Stimulated activated CD4-positive, alpha-beta T cell treated with anti-CD3 and anti-CD28 coated beads, Interleukin-4, amount 100 ng/mL, for 1 hour (primary cell): ENCODE results near the gene AMBN.

ENCODE experiments used
- DNase-seq: peaks from one replicate; pipeline ENCODE4 v3.0.0-alpha.2; 2020

Gene AMBN

GRCh38 chr4:70591955-70592582, at the start of gene AMBN:
Gene AMBN, plus strand, starts transcription at chr4:70592256. Its CDS starts 103 bp downstream, at chr4:70592359.
- DNase-seq, result no peak

GRCh38 chr4:70544279-70544868, 47.7 kb upstream of the AMBN start:
- DNase-seq, result no peak

- no peak for DNase-seq
Measured at GRCh38 chr4:70556856-70557255, 35.2 kb upstream of the AMBN start.

GRCh38 chr4:70559211-70559830, 32.7 kb upstream of the AMBN start:
- DNase-seq, result peak; percentile 9

- no peak for DNase-seq
Measured at GRCh38 chr4:70559924-70560323, 32.1 kb upstream of the AMBN start.

- no peak for DNase-seq
Measured at GRCh38 chr4:70564033-70564432, 28.0 kb upstream of the AMBN start.

- no peak for DNase-seq
Measured at GRCh38 chr4:70570796-70571195, 21.3 kb upstream of the AMBN start.

GRCh38 chr4:70571772-70572171, 20.3 kb upstream of the AMBN start:
- DNase-seq, result no peak

GRCh38 chr4:70575964-70576363, 16.1 kb upstream of the AMBN start:
- no peak for DNase-seq

GRCh38 chr4:70577220-70577927, 14.7 kb upstream of the AMBN start:
- DNase-seq, result no peak

GRCh38 chr4:70581980-70582379, 10.1 kb upstream of the AMBN start:
- DNase-seq, result no peak

- DNase-seq, result no peak
Measured at GRCh38 chr4:70583952-70584834, 7.9 kb upstream of the AMBN start.

GRCh38 chr4:70586841-70587240, 5.2 kb upstream of the AMBN start:
- DNase-seq, result no peak

GRCh38 chr4:70589785-70590184, 2.3 kb upstream of the AMBN start:
- DNase-seq, result no peak

- DNase-seq, result no peak
Measured at GRCh38 chr4:70594196-70594595, 2.1 kb downstream of the AMBN start.

- DNase-seq, result no peak
Measured at GRCh38 chr4:70600305-70600704, 8.2 kb downstream of the AMBN start.

- DNase-seq, result no peak
Measured at GRCh38 chr4:70600977-70601376, 8.9 kb downstream of the AMBN start.

- DNase-seq, result peak; percentile 51
Measured at GRCh38 chr4:70601422-70602039, 9.5 kb downstream of the AMBN start.

- no peak for DNase-seq
Measured at GRCh38 chr4:70603856-70604255, 11.8 kb downstream of the AMBN start.

- no peak for DNase-seq
Measured at GRCh38 chr4:70606459-70606858, 14.4 kb downstream of the AMBN start.

GRCh38 chr4:70607334-70607853, 15.3 kb downstream of the AMBN start:
- no peak for DNase-seq

GRCh38 chr4:70608324-70608723, 16.3 kb downstream of the AMBN start:
- no peak for DNase-seq
